GM12873 (cell line): ENCODE results near the gene ZNF841.

Experiments
- CTCF ChIP-seq: IDR thresholded peaks from 2 replicates; pipeline ENCODE4 v1.5.1; 2012; ENCODE audit warnings: low read depth, mild to moderate bottlenecking, moderate library complexity, low read length, control low read depth; ENCODE audit not compliant: insufficient read depth; ENCODE audit errors: missing control alignments

Gene ZNF841

GRCh38 chr19:52065399-52065798 lies 30.2 kb downstream of the ZNF841 start:
- TF ChIP-seq CTCF: no peak

- TF ChIP-seq CTCF: no peak
These were observed 46.7 kb downstream of the ZNF841 start, which contains the start of gene ZNF432 for GRCh38 chr19:52048555-52049501. TSS of gene ZNF432 (minus strand) at chr19:52048838. CDS start at chr19:52046868, 1,970 bp downstream.

DNA sequence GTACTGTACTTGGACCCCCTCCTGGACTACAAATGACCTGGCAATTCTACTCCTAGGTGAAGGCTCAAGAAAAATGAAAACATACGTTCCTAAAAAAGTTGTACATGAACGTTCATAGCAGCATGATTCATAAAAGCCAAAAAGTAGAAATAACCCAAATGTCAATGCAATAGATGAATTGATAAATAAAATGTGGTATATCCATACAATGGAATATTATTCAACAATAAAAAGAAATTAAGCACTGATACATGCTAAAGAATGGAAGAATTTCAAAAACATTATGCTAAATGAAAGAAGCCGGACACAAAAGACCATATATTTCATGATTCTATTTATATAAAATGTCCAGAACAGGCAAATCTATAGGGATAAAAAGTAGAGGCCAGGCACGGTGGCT lies 56.4 kb downstream of the ZNF841 start:
- no peak for TF ChIP-seq CTCF

DNA sequence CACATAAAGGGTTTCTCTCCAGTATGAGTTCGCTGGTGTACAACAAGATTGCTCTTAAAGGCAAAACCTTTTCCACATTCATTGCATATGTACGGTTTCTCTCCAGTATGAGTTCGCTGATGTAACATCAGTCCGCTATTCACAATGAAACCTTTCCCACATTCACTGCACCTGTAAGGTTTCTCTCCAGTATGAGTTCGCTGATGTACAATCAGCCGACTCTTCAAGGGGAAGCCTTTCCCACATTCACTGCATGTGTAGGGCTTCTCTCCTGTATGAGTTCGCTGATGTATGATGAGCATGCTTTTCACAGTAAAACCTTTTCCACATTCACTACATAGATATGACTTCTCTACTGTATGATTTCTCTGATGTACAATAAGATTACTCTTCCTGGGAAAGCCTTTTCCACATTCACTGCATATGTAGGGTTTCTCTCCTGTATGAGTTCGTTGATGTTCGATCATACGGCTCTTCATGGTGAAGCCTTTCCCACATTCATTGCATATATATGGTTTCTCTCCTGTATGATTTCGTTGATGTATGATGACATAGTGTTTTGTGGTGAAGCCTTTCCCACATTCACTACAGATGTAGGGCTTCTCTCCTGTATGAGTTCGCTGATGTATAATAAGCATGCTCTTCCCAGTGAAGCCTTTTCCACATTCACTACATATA lies 61.4 kb downstream of the ZNF841 start:
- no peak for TF ChIP-seq CTCF

GRCh38 chr19:52028780-52029123 lies 66.8 kb downstream of the ZNF841 start:
- TF ChIP-seq CTCF: no peak

GRCh38 chr19:52028027-52028779 lies 67.4 kb downstream of the ZNF841 start, which contains the start of gene ZNF614:
TSS of gene ZNF614 (minus strand) at chr19:52028379. CDS start at chr19:52025745, 2,634 bp downstream.
- no peak for TF ChIP-seq CTCF
